A673 (cell line): ENCODE measurements around the gene CPLX4. TPM values are rescaled to one million over a fixed set of nuclear protein-coding genes. Genes with fewer than 3 reads are reported as not detected.

Source experiments
- BruUV-seq: library from RNA; stranded (reverse); fragments of 400-500 nt; replicated peaks from 2 replicates; lab custom pipeline; 2021; lab: Mats Ljungman, UMichigan
- CTCF ChIA-PET: fragments of 300-600 bp; sonication (Branson Sonifier 250); formaldehyde crosslinking; loops from one replicate; lab custom pipeline; 2022; ENCODE audit warnings: antibody characterized with exemption; lab: Charles Lee
- POLR2A ChIA-PET: fragments of 300-600 bp; sonication (Branson Sonifier 250); formaldehyde crosslinking; loops from one replicate; lab custom pipeline; 2022; ENCODE audit warnings: antibody characterized with exemption; ENCODE audit not compliant: low non-redundant PET; lab: Charles Lee
- DNase-seq: peaks from one replicate; pipeline ENCODE4 v3.0.0-alpha.2; 2015; ENCODE audit warnings: low spot score
- H3K27ac ChIP-seq: fragments of 200-600 bp; sonication (generic); 2 replicates; pipeline ENCODE4 v1.5.1; 2016; ENCODE audit warnings: mixed run types, low read depth, mild to moderate bottlenecking, mixed read lengths, antibody characterized with exemption, low read length; ENCODE audit not compliant: poor library complexity, severe bottlenecking
- H3K27me3 ChIP-seq: fragments of 200-600 bp; sonication (generic); replicated peaks from 2 replicates; pipeline ENCODE4 v1.6.1; 2017; ENCODE audit warnings: mixed run types, low read depth, mild to moderate bottlenecking, mixed read lengths, antibody characterized with exemption, low read length; ENCODE audit not compliant: insufficient read depth, poor library complexity
- H3K36me3 ChIP-seq: fragments of 200-600 bp; sonication (generic); 2 replicates; pipeline ENCODE4 v1.6.1; 2016; ENCODE audit warnings: mixed run types, mild to moderate bottlenecking, mixed read lengths, antibody characterized with exemption, low read length; ENCODE audit not compliant: insufficient read depth, poor library complexity, severe bottlenecking
- H3K4me1 ChIP-seq: fragments of 200-600 bp; sonication (generic); 2 replicates; pipeline ENCODE4 v1.6.1; 2017; ENCODE audit warnings: mixed run types, mild to moderate bottlenecking, mixed read lengths, antibody characterized with exemption, low read length; ENCODE audit not compliant: insufficient read depth, poor library complexity, severe bottlenecking
- H3K4me3 ChIP-seq: fragments of 200-600 bp; sonication (generic); 2 replicates; pipeline ENCODE4 v1.5.1; 2016; ENCODE audit warnings: low read depth, mixed run types, mild to moderate bottlenecking, mixed read lengths, low read length; ENCODE audit not compliant: poor library complexity, severe bottlenecking
- H3K9me3 ChIP-seq: fragments of 200-600 bp; sonication (generic); 2 replicates; pipeline ENCODE4 v1.6.1; 2016; ENCODE audit warnings: mixed run types, low read depth, mild to moderate bottlenecking, mixed read lengths, antibody characterized with exemption, low read length; ENCODE audit not compliant: poor library complexity, severe bottlenecking
- CTCF ChIP-seq: fragments of 300-800, 200-600 bp; sonication (generic); conservative IDR thresholded peaks from 2 replicates; pipeline ENCODE4 v1.5.1; 2017; ENCODE audit warnings: low read depth, mild to moderate bottlenecking, antibody characterized with exemption, low read length, moderate library complexity, mixed read lengths
- EZH2 ChIP-seq: fragments of 200-600 bp; sonication (generic); IDR thresholded peaks from 2 replicates; pipeline ENCODE4 v1.6.1; 2017; ENCODE audit warnings: borderline replicate concordance, low read depth, mild to moderate bottlenecking, mixed read lengths, antibody characterized with exemption, low read length; ENCODE audit not compliant: poor library complexity, severe bottlenecking
- intact Hi-C: fragments of 100-400 bp; cut with micrococcal nuclease; formaldehyde crosslinking; loops from one replicate; pipeline ENCODE4 v1.10.0; 2022; ENCODE audit not compliant: unreplicated experiment
- total RNA-seq: library from RNA; stranded (reverse); gene quantifications from 2 replicates; pipeline ENCODE4 v1.2.3, GENCODE V29; 2021

The CPLX4 gene
- total RNA-seq, 1 experiment from 2014 or later = not detected

- TF ChIP-seq EZH2 (no peak), CTCF (no peak)
- Histone ChIP-seq H3K9me3 (no peaks in the 10 kb centered on the region), H3K4me1 (peaks cover 21% of the 10 kb centered on the region), H3K27ac (no peak overlapping the region), H3K36me3 (peaks cover 54% of the 10 kb centered on the region), H3K4me3 (no peak overlapping the region), H3K27me3 (no peaks in the 10 kb centered on the region)
- POLR2A ChIA-PET = no interaction called here
- no peak for DNase-seq
- intact Hi-C loops = no loop called here
- no TSS peak for BruUV-seq
- CTCF ChIA-PET = no interaction called here
Measured at GRCh38 chr18:59354731-59355130, 36.3 kb upstream of the CPLX4 start.

DNA sequence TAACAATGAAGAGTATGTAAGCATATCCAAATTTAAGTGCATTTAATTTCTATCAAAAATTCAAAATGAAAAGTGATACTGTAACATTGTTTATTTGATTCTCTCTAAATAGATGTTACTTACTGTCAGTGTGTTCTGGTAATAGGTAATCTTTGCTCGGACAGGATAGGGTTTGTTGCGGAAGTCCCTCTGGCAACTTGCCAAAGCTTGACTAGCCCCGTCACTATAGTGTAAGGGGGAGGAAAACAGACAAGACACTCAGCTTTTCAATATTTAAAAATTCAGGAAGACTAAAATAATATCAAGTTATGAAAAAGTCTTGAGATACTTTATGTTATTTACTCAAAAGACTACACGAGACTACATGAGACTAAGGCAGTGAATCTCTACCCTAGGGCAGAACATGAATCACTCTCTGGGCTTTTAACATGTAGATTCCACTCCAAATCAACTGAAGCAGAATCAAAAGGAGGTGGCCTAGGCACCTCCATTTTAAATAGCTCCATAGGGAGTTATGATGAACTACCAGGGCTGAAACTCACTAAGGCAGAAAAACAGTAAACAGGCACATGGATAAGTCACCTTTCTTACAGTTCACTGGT is 34.7 kb upstream of the CPLX4 start:
- DNase-seq = peak; percentile 12
- intact Hi-C loops = no loop called here
- Histone ChIP-seq H3K4me3 (no peak overlapping the region), H3K9me3 (no peaks in the 10 kb centered on the region), H3K27ac (peak overlapping the region; percentile 7), H3K4me1 (peaks cover 19% of the 10 kb centered on the region), H3K36me3 (peaks cover 68% of the 10 kb centered on the region), H3K27me3 (no peaks in the 10 kb centered on the region)
- TF ChIP-seq CTCF (no peak), EZH2 (no peak)
- no TSS peak for BruUV-seq
- POLR2A ChIA-PET = no interaction called here
- CTCF ChIA-PET = no interaction called here

GRCh38 chr18:59352250-59352855 is 33.9 kb upstream of the CPLX4 start:
- peaks cover 77% of the 10 kb centered on the region for H3K36me3 ChIP-seq
- DNase-seq = peak; percentile 35

More at GRCh38 chr18:59352250-59352855, 33.9 kb upstream of the CPLX4 start:
- POLR2A ChIA-PET = no interaction called here
- CTCF ChIA-PET = no interaction called here
- peaks cover 19% of the 10 kb centered on the region for H3K4me1 ChIP-seq
- H3K27ac ChIP-seq = no peak overlapping the region
- TF ChIP-seq EZH2 (no peak), CTCF (no peak)
- no peaks in the 10 kb centered on the region for H3K9me3 ChIP-seq
- no peak overlapping the region for H3K4me3 ChIP-seq
- H3K27me3 ChIP-seq = no peaks in the 10 kb centered on the region
- BruUV-seq = no TSS peak
- intact Hi-C loops = no loop called here
